ENCODE data around the gene UMODL1.

- no peak for TF ChIP-seq EZH2 (IDR thresholded peaks at IDR 0.05)
- no peak for TF ChIP-seq FOXP2 (optimal IDR thresholded peaks at IDR 0.05; ENCODE audit: control extremely low read depth, extremely low read length, insufficient read depth)
Measured at GRCh38 chr21:42098957-42099505, 27.9 kb downstream of the UMODL1 start.
